Measurements from ENCODE around the gene AIFM3. TPM values are rescaled to one million over a fixed set of nuclear protein-coding genes. Genes with fewer than 3 reads are reported as not detected.
A peak's percentile ranks its signal among the peaks of the same experiment; 100 is the strongest.
"Not testable (repeated sequence)": the region's sequence is repeated elsewhere in the genome, so short reads cannot be mapped to it uniquely, and the experiment has no call there.

AIFM3 gene
- total RNA-seq, 2 donors from 2014 or later = 126 to 184 TPM

DNA sequence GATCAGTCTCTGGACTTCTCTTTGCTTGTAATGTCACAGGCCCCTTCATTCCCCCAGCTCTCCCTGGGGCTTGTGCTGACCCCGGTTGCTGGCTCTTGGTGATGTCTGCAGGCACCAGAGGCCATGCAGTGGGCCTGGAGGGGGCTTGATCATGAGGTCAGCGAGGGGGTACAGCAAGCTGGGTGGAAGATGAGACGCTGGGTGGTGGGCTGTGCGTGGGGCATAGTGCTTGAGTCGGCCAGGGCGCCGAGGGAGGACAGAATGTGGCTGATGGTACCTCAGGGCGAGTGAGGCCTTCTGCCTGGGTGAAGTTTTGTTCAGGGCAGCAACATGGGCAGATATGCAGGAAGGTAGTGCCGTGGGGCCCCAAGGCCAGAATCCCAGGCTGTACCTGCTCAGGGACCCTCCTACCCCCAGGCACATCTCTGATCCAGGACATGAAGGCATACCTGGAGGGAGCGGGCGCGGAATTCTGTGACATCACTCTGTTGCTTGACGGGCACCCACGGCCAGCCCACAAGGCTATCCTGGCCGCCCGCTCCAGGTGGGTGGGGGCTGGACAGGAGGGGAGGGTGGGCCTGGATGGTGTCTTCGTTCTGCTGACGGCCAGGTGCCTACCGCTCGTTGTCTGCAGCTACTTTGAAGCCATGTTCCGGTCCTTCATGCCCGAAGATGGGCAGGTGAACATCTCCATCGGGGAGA is 28.4 kb downstream of the AIFM3 start:
- no peak for ATAC-seq
- intact Hi-C loops (cut with DNase I, micrococcal nuclease) = no loop called here
- no peak for DNase-seq

DNA sequence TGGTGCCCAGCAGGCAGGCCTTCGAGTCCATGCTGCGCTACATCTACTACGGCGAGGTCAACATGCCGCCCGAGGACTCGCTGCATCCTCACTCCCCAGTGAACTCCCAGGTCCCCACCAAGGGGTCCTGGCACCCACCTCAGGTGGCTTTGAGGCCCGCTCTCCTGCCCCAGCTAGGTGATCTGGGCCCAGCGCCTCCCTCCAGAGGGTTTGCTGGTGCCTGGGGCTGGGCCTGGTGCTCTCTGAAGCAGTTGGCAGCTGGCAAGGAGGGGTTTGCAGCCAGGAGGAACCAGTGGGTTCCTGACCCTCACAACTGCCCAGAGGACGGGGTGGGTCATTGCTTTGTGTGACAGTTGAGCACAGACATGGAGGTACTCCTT is 29.0 kb downstream of the AIFM3 start:
- DNase-seq (no peak), ATAC-seq (no peak)
- intact Hi-C loops (cut with DNase I, micrococcal nuclease) = no loop called here

GRCh38 chr22:20996598-20997535 is 29.8 kb downstream of the AIFM3 start:
- no peak for DNase-seq
- ATAC-seq = no peak
- intact Hi-C loops (cut with DNase I, micrococcal nuclease) = no loop called here

DNA sequence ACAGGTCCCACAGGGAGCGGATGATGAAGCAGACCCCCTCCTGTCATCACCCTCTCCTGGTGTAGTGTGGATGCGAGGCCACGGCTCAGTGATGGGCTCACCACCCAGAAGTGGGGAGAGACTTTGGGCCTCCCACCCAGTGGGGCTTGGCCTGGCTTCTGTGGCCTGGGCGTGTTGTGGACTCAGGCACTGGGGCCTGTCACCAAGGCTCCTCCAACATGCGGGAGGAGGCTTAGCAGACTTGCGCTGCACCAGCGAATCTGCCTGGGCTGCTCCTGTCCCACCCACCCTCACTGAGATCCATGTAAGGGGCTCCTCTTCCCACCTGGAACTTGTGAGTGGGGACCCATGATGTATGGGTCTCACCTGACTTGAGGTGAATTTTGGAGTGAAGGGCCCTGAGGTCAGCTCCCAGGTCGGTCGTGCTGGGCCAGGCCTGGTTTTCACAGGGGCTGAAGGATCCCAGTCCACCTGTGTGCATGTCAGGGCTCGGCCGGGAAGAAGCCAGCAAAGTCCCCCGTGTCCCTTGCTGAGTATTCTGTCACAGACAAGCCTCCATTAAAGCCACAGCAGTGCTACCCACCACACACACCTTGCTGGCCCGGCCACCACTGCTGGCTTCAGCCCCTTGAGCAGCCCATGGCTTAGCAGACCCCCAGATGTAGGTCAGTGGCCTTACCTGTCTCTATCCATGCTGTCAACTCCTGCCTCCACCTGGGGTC is 30.6 kb downstream of the AIFM3 start:
- intact Hi-C loops (cut with DNase I, micrococcal nuclease) = no loop called here
- ATAC-seq (no peak), DNase-seq (no peak)

DNA sequence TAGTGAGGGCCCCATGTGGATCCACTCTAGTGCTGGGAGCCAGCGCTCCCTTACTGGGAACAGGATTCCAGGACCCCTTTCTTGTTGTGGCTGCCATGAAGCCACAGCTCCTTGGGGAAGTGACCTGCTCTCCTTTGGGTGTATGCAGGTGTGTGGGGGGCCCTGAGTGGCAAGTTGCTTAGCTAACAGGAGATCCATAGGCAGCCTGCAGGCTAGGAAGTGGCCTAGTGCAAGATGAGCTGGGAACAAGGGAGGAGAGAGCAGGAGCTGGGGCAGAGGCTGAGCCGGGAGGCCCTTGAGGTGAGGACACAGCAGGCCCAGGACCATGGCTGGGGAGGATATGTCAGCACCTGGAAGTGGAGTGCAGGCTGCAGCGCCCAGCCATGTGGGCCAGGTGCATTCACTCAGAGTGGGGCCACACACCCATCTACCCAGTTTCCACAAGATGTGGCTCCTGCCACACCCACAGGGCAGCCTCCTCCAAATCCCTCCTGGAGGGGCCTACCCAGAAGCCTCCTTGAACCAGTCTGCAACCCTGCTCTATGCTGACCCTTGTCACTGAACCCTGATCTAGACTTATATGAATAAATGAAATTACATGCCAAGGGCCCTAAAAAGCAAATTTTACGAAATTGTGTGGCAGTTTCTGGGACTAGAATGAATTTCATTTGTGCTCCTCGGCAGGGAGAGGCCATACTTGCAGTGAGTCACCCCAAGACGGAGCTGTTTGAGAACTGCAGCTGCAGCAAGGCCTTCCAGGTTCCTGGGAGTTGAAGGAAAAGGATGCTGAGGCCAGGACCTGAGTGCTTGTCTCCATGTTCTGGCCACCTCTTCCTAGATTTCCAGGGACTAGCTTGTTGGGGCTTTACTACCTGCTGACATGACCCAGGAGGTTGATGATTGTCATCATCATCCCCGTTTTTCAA is 31.6 kb downstream of the AIFM3 start:
- DNase-seq (no peak), ATAC-seq (no peak)
- intact Hi-C loops (cut with DNase I, micrococcal nuclease) = no loop called here

DNA sequence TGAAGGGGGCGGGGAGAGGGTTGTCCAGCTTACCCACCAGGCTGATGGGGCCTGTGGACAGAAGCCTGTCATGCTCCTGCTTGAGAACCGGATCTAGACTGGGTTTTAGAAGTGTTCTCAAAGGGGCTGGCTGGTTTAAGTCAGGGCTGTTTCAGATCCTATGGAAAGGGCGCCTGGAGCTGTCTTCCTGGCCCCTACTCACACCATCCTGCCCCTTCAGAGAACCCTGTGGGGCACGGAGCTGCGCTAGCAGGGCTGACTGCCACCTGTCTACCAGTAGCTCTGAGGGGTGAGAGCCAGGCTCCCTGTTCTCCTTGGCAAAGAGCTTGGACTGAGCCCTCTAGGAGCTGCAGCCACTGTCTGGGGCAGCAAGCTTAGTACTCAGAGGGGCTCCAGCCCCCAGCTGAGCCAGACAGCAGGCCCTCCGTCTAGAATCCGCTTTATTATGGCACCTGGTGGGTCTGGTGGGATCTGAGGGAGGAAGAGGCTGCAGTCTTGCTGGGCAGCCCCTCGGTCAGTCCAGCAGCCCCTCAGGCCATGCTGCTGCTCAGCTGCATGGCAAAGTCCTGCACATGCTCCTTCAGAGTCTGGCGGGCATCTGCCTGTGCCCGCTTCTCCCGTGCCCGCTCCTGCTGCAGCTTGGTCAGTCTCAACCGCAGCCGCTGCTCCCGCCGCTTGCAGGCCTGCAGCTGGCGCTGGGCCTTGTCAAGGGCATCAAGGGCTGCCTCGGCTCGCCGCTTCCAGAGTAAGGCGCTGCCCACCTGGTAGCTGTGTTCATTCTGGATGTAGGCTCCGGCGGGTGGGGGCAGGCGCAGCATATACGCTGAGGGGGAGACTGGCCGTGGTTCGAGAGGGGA is 32.5 kb downstream of the AIFM3 start:
- ATAC-seq (no peak), DNase-seq (no peak)
- intact Hi-C loops (cut with DNase I, micrococcal nuclease) = no loop called here

DNA sequence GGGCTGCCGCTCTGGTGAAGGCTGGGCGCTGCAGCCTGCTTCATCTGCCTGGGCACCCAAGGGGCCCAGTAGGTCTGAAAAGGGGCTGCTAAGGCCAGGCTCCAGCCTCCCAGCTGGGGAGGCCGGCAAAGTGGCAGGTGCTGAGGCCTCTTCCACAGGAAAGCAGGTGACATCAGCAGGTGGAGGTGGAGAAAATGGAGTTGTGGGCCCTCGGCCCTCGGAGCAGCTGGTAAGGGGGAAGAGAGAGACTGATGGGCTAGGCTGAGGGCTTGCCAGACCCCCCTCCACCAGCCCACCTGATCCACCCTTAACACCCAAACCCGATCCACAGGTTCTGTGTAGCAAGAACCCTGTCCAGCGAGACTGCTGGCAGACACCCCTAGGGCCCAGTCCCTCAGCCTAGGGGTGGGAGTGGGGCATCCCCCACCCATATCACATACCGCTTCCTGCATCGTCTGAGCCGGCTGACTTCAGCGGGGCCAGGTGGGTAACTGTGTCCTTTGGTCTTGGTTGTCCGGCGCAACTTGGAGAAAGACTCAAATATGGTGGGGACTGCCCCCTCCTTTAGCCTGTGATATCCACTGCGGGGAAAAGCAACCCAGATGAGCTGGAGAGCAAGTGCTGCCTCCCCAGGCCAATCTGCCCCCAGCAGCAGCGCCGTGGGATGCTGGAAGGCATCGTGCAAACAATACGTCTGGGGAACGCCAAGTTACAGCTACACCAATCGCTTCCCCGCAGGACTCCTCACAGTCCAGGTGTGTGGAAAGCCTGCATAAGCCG is 33.3 kb downstream of the AIFM3 start:
- intact Hi-C loops (cut with DNase I, micrococcal nuclease) = no loop called here

DNA sequence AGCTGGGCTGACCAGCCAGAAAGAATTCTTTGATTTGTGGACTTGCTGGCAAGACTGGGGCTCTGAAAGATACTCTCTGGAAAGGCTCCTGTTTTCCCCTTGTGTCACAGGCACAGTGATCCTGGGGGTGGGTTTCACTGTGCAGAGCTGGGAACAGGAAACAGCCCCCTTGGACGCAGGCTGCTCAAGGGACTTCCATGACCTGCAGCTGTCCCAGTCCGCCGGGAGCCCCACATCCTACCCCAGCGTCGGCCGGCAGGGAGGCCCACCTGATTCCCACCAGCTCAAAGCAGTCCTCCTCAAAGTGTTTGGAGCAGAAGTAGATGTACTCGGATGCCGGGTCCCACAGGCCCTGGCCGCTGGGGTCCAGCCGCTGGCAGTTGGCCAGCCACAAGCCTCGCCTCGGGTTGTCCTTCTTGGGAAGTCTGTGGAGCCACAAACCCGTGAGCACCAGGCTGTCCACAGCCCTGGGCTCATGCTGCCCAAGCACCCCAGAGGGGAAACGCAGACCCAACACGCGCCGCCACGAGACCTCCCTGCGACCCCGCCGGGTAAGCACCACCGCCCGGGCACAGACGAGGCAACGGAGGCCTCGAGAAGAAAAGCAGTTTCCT is 34.0 kb downstream of the AIFM3 start:
- DNase-seq (no peak), ATAC-seq (no peak)
- intact Hi-C loops (cut with DNase I, micrococcal nuclease) = no loop called here

More for the DNA sequence above, 33.3 kb downstream of the AIFM3 start:
- ATAC-seq (no peak), DNase-seq (no peak)

DNA sequence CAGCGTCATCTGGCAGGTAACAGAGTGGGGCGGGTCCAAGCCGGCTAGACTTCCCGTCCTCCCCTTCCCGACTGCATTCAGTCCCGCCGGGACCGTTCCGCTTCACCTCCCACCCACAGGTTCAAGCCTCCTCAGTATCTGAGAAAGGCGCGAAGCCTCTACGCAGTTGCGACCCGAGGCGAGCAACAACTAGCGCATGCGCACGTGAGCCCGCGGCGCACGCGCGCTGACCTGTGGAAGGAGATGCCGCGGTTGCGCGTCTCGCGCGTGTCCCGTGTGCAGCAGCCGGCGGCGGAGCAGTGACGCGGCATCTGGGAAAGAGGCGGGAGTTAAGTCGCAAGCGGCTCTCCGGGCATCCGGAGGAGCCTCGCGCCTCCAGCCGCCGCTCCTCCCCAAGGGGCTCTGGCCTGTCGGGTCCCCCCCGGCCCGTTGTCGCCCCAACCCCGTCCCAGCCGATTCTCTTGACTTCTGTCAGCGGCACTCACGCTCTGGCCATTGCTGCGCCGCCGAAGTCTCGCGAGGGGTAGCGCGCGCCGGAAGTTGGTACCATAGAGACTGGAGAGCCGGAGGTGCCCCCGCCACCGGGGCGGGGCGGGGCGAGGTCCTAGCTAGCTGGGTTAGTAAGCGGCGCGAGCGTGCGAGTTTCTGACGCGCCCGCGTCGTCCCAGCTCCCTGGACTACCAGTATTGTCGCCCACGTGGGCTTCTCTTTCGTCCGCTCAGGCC is 34.7 kb downstream of the AIFM3 start, which contains the start of gene THAP7:
THAP7 (minus strand) TSS at position 518 of the 725 bp plus-strand sequence; CDS start at position 311, 207 bp downstream.
- DNase-seq = peak; percentile 97 to 98
- intact Hi-C loops (cut with DNase I, micrococcal nuclease) = no loop called here
- ATAC-seq = peak; percentile 90

DNA sequence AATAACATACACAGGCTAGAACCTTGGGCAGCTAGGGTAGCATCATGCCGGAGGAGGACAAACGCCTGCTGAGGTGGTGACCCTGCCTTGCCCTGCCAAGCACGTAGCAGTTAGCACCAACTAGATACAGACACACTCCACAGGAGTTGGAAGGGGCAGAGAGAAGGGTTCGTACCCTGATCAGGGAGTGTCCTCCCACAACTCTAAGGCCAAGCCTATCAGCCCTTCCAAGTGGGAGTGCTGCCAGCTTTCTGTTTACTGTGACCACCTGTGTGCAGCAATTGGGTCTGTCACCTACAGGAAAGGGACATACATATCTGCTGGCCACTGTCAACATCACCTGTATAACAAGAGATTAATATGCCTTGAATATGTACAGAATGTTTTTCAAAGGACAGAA is 36.7 kb downstream of the AIFM3 start:
- DNase-seq (peak; percentile 42 to 69), ATAC-seq (no peak)
- intact Hi-C loops (cut with DNase I, micrococcal nuclease) = no loop called here

DNA sequence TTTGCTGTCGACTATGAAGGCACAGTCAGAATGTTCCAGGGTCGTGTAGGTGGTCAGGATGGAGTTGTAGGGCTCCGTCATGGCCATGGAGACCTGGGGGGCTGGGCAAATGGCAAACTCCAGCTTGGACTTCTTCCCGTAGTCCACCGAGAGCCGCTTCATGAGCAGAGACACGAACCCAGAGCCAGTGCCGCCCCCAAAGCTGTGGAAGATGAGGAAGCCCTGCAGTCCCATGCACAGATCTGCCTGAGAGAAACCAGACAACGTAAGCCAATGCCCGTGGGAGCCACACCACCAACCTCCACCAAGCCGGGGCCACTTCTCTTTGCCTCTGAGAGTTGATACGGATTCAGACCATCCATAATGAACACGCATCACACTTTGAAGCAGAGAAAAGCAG is 42.2 kb downstream of the AIFM3 start:
- ATAC-seq; DNase-seq; intact Hi-C loops (cut with DNase I, micrococcal nuclease): not testable (repeated sequence)

GRCh38 chr22:21009638-21010425 is 42.8 kb downstream of the AIFM3 start:
- intact Hi-C loops (cut with DNase I, micrococcal nuclease) = no loop called here
- ATAC-seq (peak; percentile 61), DNase-seq (peak in 1 of 2 donors; percentile 37)

DNA sequence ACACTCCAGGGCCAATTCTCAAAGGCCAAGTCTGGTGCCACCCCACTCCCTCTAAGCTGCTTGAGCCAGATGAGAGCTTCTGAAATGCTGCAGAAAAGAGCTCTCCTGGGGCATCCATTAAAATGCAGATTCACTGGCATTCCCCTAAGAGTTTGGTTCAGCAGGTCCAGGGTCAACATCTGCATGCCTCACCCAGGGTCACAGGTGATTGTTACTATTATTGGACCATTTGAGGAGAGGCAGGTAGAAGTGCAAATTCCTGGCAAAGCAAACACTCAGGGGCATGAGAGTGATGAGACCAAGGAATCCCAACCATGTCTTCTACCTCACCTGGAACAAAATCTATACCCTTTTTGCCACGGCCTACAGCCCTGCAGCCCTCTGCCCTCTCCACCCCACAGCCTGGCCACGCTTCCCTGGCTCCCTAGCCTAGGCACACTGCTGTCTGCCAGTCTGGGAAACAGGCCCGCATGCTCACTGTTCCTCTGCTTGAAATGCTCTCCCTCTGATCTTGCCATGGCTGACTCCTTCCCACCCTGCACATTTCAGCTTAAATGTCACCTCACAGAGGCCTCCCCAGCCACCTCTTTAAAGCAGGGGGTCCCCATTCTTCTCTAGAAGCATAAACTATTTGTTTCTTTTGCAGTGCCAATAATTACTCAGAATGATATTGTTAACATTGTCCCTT is 43.5 kb downstream of the AIFM3 start:
- intact Hi-C loops (cut with DNase I, micrococcal nuclease) = no loop called here
- DNase-seq (no peak), ATAC-seq (no peak)
